Stimulated activated CD4-positive, alpha-beta T cell treated with anti-CD3 and anti-CD28 coated beads, Interleukin-4, amount 100 ng/mL, for 4 hours (primary cell): ENCODE results near the gene RBBP6.
"Not testable (repeated sequence)": the region's sequence is repeated elsewhere in the genome, so short reads cannot be mapped to it uniquely, and the experiment has no call there.

ENCODE experiments used
- DNase-seq, 2 experiments: peaks; one replicate each; pipeline ENCODE4 v3.0.0-alpha.2; 2020

RBBP6 gene

GRCh38 chr16:24539295-24539849 lies at the start of gene RBBP6:
Gene RBBP6, plus strand, starts transcription at chr16:24539566. Its CDS starts 1,061 bp downstream, at chr16:24540627.
- peak; percentile 91 to 92 for DNase-seq

- no peak for DNase-seq
These were observed 48.5 kb upstream of the RBBP6 start for GRCh38 chr16:24490866-24491265.

- no peak for DNase-seq
These were observed 47.6 kb upstream of the RBBP6 start for GRCh38 chr16:24491731-24492130.

- DNase-seq: no peak
These were observed 45.5 kb upstream of the RBBP6 start for GRCh38 chr16:24493821-24494220.

- DNase-seq: not testable (repeated sequence)
These were observed 44.2 kb upstream of the RBBP6 start for GRCh38 chr16:24495207-24495606.

GRCh38 chr16:24497440-24497839 lies 41.9 kb upstream of the RBBP6 start:
- no peak for DNase-seq

GRCh38 chr16:24499193-24499814 lies 40.1 kb upstream of the RBBP6 start:
- DNase-seq: no peak

GRCh38 chr16:24504472-24505345 lies 34.7 kb upstream of the RBBP6 start:
- DNase-seq: peak; percentile 28 to 42

GRCh38 chr16:24505959-24506358 lies 33.4 kb upstream of the RBBP6 start:
- DNase-seq: no peak

GRCh38 chr16:24507959-24508480 lies 31.3 kb upstream of the RBBP6 start:
- DNase-seq: no peak

GRCh38 chr16:24508614-24509013 lies 30.8 kb upstream of the RBBP6 start:
- no peak for DNase-seq

GRCh38 chr16:24509536-24509935 lies 29.8 kb upstream of the RBBP6 start:
- no peak for DNase-seq

GRCh38 chr16:24511174-24511573 lies 28.2 kb upstream of the RBBP6 start:
- no peak for DNase-seq

GRCh38 chr16:24511792-24512191 lies 27.6 kb upstream of the RBBP6 start:
- no peak for DNase-seq

GRCh38 chr16:24514096-24514495 lies 25.3 kb upstream of the RBBP6 start:
- no peak for DNase-seq

- no peak for DNase-seq
These were observed 24.2 kb upstream of the RBBP6 start for GRCh38 chr16:24515186-24515585.

- peak; percentile 62 to 64 for DNase-seq
These were observed 22.3 kb upstream of the RBBP6 start for GRCh38 chr16:24516900-24517669.

GRCh38 chr16:24518498-24518897 lies 20.9 kb upstream of the RBBP6 start:
- no peak for DNase-seq

GRCh38 chr16:24520983-24521382 lies 18.4 kb upstream of the RBBP6 start:
- DNase-seq: no peak

GRCh38 chr16:24522751-24523150 lies 16.6 kb upstream of the RBBP6 start:
- no peak for DNase-seq

- DNase-seq: no peak
These were observed 15.8 kb upstream of the RBBP6 start for GRCh38 chr16:24523569-24523968.

GRCh38 chr16:24524855-24525677 lies 14.3 kb upstream of the RBBP6 start:
- no peak for DNase-seq
